RPMI8226 (cell line): ENCODE results near the gene ATP8B3.
A peak's percentile ranks its signal among the peaks of the same experiment; 100 is the strongest.

Experiments used
- DNase-seq: peaks from one replicate; pipeline ENCODE4 v3.0.0-alpha.2; 2015

Gene ATP8B3

DNA sequence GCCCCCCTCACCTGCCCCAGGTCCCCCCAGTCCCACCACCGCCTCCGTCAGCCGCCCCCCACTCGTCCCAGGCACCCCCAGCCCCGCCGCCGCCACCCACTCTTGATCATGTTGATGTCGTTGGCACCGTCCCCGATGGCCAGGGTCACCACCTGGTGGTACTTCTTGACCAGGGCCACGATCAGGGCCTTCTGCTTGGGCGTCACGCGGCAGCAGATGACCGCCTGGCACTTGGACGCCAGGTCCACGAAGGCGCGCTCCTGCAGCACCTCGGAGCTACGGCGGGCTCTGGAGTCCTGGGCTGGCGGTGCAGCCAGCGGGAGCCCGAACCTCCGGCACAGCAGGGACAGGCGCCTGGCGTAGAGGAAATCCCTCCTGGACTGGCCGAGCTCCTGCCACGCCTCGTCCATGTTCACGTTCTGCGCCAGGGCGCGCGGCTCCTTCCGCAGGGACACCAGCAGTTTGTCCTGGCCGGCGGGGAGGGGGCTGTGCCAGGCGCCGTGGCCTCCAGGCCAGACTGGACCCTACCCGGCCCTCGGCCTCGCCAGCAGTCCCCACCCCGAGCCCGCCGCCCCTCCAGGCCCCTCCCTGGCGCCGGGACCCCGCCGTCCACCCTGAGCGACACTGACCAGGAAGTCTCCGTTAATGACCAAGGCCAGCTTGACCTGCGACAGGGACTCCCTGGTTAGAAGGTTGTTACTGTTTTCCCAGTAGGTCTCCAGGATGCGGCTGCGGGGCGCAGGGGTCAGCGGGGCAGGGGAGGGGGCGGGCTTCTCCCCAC, 22.6 kb downstream of the ATP8B3 start:
- no peak for DNase-seq

DNA sequence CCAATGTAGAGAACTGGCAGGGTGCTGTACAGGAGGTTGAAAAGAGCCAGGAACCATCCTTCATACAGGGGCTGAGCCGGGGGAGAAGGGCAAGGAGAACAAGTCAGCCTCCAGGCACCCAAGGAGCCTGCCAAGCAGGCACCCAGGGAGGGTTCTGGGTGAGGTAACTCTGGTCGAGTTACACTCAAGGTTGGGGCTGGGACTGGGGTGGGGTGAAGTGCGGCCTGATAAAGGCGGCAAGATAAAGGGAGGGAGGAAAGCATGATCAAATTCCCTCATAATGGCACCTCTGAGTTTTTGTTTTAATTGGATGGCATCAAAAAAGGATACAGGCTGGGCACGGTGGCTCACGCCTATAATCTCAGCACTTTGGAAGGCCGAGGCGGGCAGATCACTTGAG, 25.0 kb downstream of the ATP8B3 start:
- no peak for DNase-seq

GRCh38 chr19:1786668-1787067, 25.4 kb downstream of the ATP8B3 start:
- DNase-seq: no peak

DNA sequence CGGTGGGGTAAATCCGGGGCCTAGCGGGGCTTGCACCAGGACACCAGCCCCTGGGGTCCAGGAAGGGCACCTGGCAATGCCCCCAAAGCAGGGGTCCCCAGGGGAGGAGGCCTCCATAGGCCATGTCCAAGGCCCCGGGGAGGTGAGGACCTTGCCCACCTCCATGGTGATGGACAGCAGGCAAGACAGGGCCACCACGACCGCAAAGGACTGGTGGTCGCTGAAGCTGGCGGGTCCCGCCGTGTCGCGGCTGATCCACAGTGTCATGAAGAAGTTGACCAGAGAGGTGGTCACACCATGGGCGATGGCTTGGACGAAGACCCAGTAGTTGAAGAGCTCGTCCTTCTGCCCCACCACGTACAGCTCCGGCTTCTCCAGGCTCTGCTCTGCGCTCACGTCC, 26.8 kb downstream of the ATP8B3 start:
- DNase-seq: no peak

GRCh38 chr19:1783874-1784273, 28.2 kb downstream of the ATP8B3 start:
- DNase-seq: no peak

DNA sequence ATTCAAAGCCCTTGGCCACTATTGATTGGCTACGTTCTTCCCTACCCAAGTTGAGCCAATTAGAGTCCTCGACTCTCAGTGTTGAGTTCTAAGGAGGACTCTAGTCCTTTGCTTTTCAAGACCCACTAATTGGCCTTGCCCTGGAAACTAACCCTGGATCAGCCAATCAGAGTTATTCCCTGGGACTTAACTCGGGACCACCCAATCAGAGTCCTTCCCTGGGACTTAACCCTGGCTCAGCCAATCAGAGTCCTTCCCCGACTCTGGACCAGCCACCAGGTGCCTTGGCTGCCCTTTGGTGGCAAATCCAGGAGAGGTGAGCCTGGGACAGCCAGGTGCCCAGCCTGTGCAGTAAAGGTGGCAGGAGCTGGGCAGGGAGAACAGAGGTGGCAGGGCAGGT, 28.7 kb downstream of the ATP8B3 start:
- no peak for DNase-seq

DNA sequence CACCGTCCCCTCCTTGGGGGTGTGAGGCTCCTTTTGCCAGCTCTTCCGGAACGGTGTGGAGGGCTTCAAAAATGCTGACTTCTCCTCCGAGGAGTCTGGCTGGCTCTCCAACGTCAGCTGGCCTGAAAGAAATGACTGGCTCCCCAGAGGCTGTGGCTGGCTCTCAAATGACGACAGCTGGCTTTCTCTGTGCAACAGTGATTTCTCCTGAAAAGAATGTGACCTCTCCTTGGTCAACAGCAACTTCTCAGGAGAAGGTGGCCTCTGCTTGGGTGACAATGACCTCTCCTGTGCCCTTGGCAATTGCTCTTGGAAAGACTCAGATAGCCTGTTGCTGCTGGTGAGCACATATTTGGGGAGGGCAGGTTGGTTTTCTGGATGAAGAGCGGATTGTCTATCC, 29.6 kb downstream of the ATP8B3 start:
- no peak for DNase-seq

DNA sequence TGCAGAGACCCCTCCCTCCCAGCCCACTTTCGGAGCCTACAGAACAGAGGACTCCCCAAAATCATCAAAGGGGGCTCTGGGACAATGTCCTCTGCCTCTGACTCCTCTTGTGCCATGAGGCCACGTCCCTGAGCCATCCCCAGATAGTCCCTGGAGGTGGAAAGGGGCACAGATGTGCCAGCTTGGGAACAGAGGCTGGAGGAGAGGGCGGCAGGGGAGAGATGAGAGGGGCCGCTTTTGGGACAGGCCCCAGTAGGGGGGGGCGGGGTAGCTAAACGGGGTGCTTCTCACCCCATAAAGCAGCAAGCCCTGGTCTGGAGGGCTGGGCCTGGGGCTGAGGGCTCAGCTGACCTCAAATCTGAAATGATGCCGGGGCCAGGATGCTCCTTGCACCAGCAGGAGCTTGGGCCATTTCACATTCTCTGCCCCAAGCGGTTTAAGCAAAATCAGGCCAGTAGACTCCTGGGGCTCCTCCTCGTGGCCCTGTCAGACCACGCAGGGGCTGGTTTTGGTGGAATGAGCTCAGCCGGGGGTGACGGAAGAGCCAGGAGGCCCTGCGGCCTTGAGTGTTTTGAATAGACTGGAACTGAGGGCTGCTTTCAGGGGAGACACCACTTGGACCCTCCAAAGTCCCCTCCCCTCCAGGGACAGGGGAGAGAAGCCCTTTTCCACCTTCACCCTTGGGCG, 31.7 kb downstream of the ATP8B3 start:
- DNase-seq: peak; percentile 71

DNA sequence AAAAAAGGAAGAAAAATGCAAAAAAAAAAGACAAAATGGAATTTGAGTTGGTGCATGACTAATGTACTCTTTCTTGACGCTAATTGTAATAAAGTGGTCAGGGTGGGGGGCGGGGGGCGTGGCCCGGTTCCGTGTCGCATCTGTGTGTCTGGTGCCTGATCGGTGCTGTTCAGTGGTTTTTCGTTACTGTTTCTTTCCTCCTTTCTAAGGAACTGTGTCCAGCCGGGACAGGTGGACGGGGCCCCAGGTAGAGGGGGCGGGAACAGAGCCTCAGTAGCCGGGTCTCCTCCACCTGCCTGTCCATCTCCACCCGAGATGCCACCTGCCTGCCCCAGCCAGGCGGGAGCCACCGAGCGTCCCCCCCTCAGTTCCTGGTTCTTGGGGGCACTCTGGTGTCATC, 32.5 kb downstream of the ATP8B3 start:
- no peak for DNase-seq

DNA sequence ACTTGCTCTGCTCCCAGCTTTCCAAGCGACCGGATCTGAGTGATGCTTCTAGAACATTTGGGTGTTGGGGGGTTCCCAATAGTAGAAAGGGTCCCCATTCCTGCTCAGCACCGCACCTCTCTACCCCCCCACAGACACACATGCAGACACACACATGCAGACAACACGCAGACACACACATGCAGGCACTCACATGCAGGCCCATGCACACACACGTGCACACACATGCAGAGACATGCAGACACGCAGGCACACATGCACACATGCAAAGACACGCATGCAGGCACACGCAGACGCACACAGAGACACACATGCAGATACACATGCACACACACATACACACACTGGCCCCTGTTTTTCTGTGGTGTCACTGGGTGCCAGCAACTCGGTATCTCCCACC, 34.9 kb downstream of the ATP8B3 start:
- DNase-seq: no peak

DNA sequence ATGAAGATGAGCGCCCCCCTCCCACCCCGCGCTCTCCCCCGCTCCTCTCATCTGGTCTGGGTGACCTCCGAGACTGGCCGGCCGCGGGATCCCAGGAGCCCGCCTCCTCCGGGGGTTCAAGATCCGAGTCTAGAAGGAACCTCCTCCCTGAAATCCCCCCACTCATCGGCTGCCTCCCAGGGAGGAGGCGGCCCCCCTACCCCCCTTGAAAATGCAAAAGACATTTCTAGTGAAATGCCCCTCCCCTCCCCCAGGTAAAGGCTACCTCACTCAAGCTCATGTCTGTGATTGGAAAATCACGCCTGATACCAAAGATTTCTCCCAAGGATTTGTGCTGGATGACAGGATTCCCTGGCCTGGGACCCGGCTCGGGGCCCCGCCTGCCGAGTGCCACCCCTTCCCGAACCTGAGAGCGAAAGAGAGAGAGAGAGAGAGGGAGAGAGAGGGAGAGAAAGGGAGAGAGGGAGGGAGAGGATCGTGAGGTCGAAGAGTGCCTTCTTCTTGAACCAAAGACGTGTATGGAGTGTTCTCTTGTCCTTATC, 35.4 kb downstream of the ATP8B3 start:
- DNase-seq: no peak

- no peak for DNase-seq
Observed at GRCh38 chr19:1775951-1776605, 36.0 kb downstream of the ATP8B3 start.

GRCh38 chr19:1774989-1775772, 36.9 kb downstream of the ATP8B3 start:
- peak; percentile 53 for DNase-seq

- DNase-seq: no peak
Observed at GRCh38 chr19:1773184-1773583, 38.9 kb downstream of the ATP8B3 start.

DNA sequence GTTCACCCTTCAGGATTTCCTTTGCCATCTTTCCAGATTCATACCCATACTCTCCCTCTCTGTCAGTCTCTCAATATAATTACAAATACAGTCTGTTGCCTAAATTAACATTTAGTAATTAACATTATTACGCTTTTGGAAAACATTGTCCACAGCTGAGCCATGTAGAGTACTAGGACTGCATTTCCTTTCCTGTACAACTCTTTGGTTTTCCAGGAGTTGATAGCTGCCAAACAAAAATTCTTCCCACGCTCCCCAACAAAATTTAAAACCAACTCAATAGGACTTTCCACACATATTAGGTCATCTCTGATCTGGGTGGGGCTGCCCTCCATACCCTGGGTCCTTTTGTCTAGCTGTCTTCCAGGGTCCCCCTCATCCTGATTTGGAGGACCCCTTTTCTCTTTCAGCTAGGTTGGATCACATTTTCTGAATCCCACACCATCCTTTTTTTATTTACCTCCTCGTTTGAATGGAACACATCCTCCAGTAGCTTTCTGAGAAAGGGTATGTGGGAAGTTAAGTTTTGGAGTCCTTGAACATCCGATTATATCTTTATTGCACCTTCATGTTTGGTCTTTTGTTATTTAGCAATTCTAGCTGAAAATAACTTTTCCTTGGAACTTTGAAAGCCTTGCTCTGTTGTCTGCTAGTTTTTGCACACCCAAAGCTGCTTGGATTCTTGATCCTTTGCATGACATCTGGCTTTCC, 41.1 kb downstream of the ATP8B3 start:
- no peak for DNase-seq

GRCh38 chr19:1769645-1769985, 42.5 kb downstream of the ATP8B3 start:
- DNase-seq: no peak

GRCh38 chr19:1768918-1769644, 43.0 kb downstream of the ATP8B3 start:
- no peak for DNase-seq

DNA sequence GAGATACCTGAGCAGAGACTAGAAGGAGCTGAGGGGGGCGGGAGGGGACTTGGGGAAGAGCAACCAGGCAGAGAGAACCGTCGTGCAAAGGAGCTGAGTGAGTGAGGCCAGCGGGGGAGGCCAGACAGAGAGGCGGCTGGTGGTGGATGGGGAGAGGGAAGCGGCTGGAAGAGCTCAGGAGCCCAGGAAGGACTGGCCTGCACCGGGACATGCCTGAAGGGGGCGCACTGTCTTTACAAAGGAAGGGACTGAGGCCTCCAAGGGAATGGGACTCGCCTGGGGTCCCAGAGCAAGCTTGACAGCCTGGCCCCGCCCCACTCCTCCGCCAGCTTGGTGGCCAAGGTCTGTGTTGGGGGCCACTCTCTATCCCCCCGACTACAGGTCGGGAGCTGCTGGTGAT, 43.8 kb downstream of the ATP8B3 start:
- DNase-seq: no peak

- peak; percentile 38 for DNase-seq
Observed at GRCh38 chr19:1767464-1767933, 44.6 kb downstream of the ATP8B3 start.

DNA sequence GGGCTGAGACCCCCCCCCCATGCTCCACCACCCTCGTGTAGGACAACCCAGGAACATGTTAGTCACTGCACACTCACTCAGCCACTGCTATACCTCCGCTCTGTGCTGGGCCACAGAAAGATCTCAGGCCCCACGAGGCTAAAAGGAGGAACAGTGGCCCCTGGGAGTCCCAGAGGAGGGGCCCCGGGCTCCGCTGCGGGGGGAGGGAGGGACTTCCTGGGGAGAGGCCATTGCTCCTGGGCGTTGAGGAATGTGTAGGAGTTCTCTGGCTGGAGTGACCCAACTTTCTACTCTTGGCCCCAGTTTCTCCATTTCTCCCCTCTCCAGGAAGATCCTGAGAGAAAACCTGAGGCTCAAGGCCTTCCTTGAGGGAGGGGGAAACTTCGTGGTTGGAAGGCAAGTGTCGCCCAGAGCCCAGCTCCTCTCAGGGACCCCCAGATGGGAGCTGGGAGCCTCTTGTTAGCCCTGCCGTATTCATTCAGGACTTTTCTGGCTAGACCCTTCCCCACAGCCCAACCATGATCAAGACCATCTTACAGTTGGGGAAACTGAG, 45.2 kb downstream of the ATP8B3 start:
- no peak for DNase-seq
